BJ (cell line): ENCODE data around the gene SDSL. TPM values are rescaled to one million over a fixed set of nuclear protein-coding genes. Genes with fewer than 3 reads are reported as not detected.

ENCODE experiments used
- CTCF ChIA-PET: fragments of 350-600 bp; formaldehyde crosslinking; extraction: SDS; loops from one replicate; lab custom pipeline; 2021; ENCODE audit warnings: antibody characterized with exemption, inconsistent platforms; lab: Yijun Ruan, JAX
- POLR2A ChIA-PET: fragments of 300-600 bp; sonication (Branson Sonifier 250); formaldehyde crosslinking; extraction: SDS; loops from one replicate; lab custom pipeline; 2021; ENCODE audit warnings: antibody characterized with exemption; lab: Charles Lee
- DNase-seq: peaks from one replicate; pipeline ENCODE4 v3.0.0-alpha.2; 2011; ENCODE audit warnings: low read depth
- H3K27me3 ChIP-seq: 2 replicates; pipeline ENCODE4 v1.6.0; 2011; ENCODE audit warnings: low read length; ENCODE audit not compliant: control insufficient read depth, insufficient read depth
- H3K36me3 ChIP-seq: 2 replicates; pipeline ENCODE4 v1.5.1; 2011; ENCODE audit warnings: low read length; ENCODE audit not compliant: control insufficient read depth, insufficient read depth
- H3K4me3 ChIP-seq: 2 replicates; pipeline ENCODE4 v1.5.1; 2011; ENCODE audit warnings: low read depth, mild to moderate bottlenecking, control low read depth, low read length
- polyA plus RNA-seq: library from polyadenylated mRNA; depleted of rRNA; stranded (reverse); fragments of >200 nt; gene quantifications from 2 replicates; pipeline ENCODE4 v1.2.3, GENCODE V29; 2011
- TF ChIP-seq, protein P1 (sequence below): IDR thresholded peaks from 2 replicates; pipeline ENCODE4 v1.5.1; 2011; ENCODE audit warnings: low read depth, mild to moderate bottlenecking, control low read depth, inconsistent platforms, low read length, moderate library complexity; ENCODE audit not compliant: insufficient read depth

The SDSL gene
- polyA plus RNA-seq, 1 experiment, result 13.2 TPM

- ChIA-PET POLR2A (no interaction called here), CTCF (interaction anchor here (1.2 kb wide), 1 partner anchor 38 kb away, joined by 3 read pairs; no protein-coding TSS in a partner anchor)
- DNase-seq, result no peak
- Histone ChIP-seq H3K4me3 (no peak overlapping the region), H3K36me3 (peaks cover 18% of the 10 kb centered on the region), H3K27me3 (no peaks in the 10 kb centered on the region)
- TF ChIP-seq, protein P1, sequence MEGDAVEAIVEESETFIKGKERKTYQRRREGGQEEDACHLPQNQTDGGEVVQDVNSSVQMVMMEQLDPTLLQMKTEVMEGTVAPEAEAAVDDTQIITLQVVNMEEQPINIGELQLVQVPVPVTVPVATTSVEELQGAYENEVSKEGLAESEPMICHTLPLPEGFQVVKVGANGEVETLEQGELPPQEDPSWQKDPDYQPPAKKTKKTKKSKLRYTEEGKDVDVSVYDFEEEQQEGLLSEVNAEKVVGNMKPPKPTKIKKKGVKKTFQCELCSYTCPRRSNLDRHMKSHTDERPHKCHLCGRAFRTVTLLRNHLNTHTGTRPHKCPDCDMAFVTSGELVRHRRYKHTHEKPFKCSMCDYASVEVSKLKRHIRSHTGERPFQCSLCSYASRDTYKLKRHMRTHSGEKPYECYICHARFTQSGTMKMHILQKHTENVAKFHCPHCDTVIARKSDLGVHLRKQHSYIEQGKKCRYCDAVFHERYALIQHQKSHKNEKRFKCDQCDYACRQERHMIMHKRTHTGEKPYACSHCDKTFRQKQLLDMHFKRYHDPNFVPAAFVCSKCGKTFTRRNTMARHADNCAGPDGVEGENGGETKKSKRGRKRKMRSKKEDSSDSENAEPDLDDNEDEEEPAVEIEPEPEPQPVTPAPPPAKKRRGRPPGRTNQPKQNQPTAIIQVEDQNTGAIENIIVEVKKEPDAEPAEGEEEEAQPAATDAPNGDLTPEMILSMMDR, result no peak
These were observed 35.2 kb upstream of the SDSL start for GRCh38 chr12:113386866-113387566.

DNA sequence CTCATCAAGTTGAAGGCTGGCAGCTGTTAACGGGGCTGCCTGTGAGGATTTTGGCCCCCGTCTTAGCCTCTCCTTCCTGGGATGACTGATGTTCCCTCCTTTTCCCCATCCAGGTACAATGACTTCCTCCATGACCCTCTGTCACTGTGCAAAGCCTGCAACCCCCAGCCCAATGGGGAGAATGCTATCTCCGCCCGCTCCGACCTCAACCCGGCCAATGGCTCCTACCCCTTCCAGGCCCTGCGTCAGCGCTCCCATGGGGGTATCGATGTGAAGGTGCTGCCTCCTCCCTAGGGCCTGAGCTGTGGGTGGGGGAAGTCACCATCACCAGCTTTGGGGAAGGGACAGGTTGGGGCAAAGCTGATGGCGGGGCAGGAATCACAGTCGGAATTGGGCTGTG is 34.5 kb upstream of the SDSL start:
- TF ChIP-seq, protein P1, result no peak
- POLR2A ChIA-PET, result no interaction called here
- CTCF ChIA-PET, result interaction anchor here (1.2 kb wide), 1 partner anchor 38 kb away, joined by 3 read pairs; no protein-coding TSS in a partner anchor
- Histone ChIP-seq H3K27me3 (no peaks in the 10 kb centered on the region), H3K36me3 (peaks cover 18% of the 10 kb centered on the region), H3K4me3 (no peak overlapping the region)
- DNase-seq, result no peak

DNA sequence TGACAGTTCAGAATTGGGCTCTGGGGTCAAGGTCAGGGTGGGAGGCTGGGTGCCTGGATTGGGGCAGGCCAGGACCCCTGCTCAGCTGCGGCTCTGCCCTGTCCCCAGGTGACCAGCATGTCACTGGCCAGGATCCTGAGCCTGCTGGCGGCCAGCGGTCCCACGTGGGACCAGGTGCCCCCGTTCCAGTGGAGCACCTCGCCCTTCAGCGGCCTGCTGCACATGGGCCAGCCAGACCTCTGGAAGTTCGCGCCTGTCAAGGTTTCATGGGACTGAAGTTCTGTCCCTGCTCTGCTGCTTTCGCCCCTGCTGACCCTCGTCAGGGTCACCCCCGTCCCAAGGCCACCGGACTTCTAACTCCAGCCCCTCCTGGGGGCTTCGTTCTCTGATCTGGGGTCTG is 33.8 kb upstream of the SDSL start:
- TF ChIP-seq, protein P1, result no peak
- Histone ChIP-seq H3K27me3 (no peaks in the 10 kb centered on the region), H3K36me3 (peaks cover 18% of the 10 kb centered on the region), H3K4me3 (no peak overlapping the region)
- ChIA-PET CTCF (interaction anchor here (1.2 kb wide), 1 partner anchor 37 kb away, joined by 3 read pairs; no protein-coding TSS in a partner anchor), POLR2A (no interaction called here)
- no peak for DNase-seq

DNA sequence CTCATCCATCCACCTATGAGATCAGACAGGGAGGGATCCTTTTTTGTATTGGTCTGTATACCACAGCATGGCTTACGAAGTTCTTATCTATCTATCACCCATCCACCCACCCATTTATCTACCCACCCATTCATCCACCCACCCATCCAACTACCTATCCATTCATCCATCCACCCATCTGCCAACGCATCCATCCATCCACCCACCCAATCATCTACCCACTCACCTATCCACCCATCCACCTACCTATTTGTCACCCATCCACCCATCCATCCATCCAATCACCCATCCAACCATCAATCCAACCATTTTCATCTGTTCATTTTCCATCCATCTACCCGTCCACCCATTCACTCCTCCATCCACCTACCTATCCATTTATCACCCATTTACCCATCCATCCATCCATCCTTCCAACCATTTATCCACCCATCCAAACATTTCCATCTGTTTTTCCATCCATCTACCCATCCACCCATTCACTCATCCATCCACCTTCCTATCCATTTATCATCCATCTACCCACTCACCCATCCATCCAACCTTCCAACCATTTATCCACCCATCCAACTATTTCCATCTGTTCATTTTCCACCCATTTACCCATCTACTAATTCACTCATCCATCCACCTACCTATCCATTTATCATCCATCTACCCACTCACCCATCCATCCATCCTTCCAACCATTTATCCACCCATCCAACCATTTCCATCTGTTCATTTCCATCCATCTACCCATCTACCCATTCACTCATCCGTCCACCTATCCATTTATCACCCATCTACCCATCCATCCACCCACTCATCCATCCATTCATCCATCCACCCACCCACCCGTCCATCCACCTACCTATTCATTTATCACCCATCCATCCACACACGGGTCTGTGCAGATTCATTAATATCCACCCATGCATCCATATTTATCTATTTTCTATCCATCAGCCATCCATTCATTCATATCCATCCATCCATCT is 31.8 kb upstream of the SDSL start:
- TF ChIP-seq, protein P1, result no peak

GRCh38 chr12:113391145-113391544 is 31.0 kb upstream of the SDSL start:
- peaks cover 12% of the 10 kb centered on the region for H3K36me3 ChIP-seq
- H3K27me3 ChIP-seq, result no peaks in the 10 kb centered on the region
- ChIA-PET CTCF (no interaction called here), POLR2A (no interaction called here)
- no peak overlapping the region for H3K4me3 ChIP-seq
- TF ChIP-seq, protein P1, result no peak
- no peak for DNase-seq

More for the DNA sequence above, 31.8 kb upstream of the SDSL start:
- CTCF ChIA-PET, result no interaction called here
- POLR2A ChIA-PET, result no interaction called here
- no peak overlapping the region for H3K4me3 ChIP-seq
- H3K27me3 ChIP-seq, result no peaks in the 10 kb centered on the region
- peaks cover 12% of the 10 kb centered on the region for H3K36me3 ChIP-seq
- no peak for DNase-seq
